Measurements from ENCODE around the gene MACROD2.

MACROD2 gene

GRCh38 chr20:14568701-14569100, 573.4 kb downstream of the MACROD2 start:
- TF ChIP-seq CTCF (IDR thresholded peaks at IDR 0.05; ENCODE audit: control extremely low read depth, extremely low read depth, low read depth, missing control alignments), result no peak
- POLR2A ChIA-PET, result no interaction called here
- DNase-seq (ENCODE audit: extremely low spot score), result no peak
- CTCF ChIA-PET, result interaction anchor here (1.8 kb wide), 1 partner anchor 10 kb away, joined by 5 read pairs; no protein-coding TSS in a partner anchor

DNA sequence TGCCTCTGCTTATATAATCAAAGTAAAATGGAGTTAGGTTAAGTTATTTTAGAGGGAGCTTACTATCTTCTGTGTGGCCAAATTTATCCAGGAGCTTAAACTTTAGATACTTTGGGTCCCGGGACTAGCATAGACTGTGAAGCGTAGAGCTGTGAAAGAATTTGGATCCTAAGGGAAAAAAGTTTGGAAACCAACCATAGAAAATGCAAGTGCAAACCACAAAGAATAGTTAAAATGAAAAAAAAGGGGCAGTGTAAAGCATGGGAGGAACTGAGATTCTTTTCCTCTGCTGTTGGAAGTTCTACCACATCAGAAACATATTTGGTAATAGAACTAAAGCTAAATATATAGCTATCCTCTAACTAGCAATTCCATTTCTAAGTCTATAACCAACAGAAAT, 574.3 kb downstream of the MACROD2 start:
- TF ChIP-seq CTCF (IDR thresholded peaks at IDR 0.05; ENCODE audit: control extremely low read depth, extremely low read depth, low read depth, missing control alignments), result no peak
- DNase-seq (ENCODE audit: extremely low spot score), result no peak
- CTCF ChIA-PET, result interaction anchor here (0.8 to 1.8 kb wide), 3 partner anchors 9 to 17 kb away, joined by 3 to 5 read pairs (median 4); no protein-coding TSS in a partner anchor
- POLR2A ChIA-PET, result no interaction called here

- no peak for TF ChIP-seq CTCF (IDR thresholded peaks at IDR 0.05; ENCODE audit: control extremely low read depth, extremely low read depth, low read depth, missing control alignments)
- POLR2A ChIA-PET, result no interaction called here
- CTCF ChIA-PET, result no interaction called here
- no peak for DNase-seq (ENCODE audit: extremely low spot score)
Observed at GRCh38 chr20:14570811-14571210, 575.5 kb downstream of the MACROD2 start.

DNA sequence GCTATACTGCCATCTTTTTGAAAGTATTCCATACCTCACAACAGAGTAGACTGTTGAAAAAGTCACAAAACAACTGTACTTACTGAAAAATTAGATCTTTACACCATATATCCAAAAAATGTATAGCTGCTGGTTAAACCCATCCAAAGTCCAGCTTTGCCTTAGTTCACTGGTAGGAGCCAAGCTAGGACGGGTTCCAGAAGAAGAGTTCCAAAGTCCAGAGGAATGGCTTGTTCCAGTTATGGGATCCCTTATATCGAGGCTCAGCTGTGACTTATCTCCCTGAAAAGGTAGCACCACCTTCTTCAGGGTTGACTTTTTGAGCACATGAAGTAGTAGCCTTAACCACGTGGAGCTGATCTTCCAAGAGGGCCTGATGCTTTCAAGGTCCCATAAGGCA, 578.4 kb downstream of the MACROD2 start:
- ChIA-PET CTCF (no interaction called here), POLR2A (no interaction called here)
- no peak for DNase-seq (ENCODE audit: extremely low spot score)
- no peak for TF ChIP-seq CTCF (IDR thresholded peaks at IDR 0.05; ENCODE audit: control extremely low read depth, extremely low read depth, low read depth, missing control alignments)

DNA sequence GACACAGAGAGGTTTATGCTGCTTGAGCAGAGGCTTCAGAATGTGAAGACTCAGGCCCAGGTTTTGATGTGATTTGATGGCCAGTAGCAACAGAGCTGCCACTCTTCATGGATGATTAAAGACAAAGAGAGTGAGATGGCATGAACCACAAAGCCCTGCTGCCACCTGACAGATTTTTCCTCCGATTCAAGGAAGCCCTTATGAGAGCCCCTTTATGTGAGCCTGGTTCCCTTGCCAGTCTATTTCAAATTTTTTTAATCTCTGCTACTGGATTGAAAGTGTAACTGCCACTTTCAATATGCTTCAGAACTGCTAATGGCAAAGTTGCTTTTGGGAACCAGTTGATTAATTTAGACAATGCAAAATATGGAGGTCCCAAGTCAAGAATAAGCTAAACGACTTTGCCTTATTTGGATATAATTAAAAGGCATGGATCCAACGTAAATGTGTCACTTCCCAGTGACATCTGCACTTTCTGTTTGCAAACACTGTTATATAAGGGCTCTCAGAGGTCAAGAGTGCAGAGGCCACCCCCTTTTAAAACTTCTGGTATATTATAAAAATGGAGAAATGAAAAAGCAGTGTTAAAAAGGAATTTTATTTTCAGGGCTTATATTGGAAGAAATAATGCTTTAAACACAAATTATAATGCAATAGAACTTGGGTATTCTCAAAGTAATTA, 581.0 kb downstream of the MACROD2 start:
- ChIA-PET CTCF (no interaction called here), POLR2A (no interaction called here)
- TF ChIP-seq CTCF (IDR thresholded peaks at IDR 0.05; ENCODE audit: control extremely low read depth, extremely low read depth, low read depth, missing control alignments), result no peak
- no peak for DNase-seq (ENCODE audit: extremely low spot score)

- CTCF ChIA-PET, result interaction anchor here (0.9 to 1.2 kb wide), 2 partner anchors 10 to 64 kb away, joined by 3 to 4 read pairs; no protein-coding TSS in a partner anchor
- no peak for TF ChIP-seq CTCF (IDR thresholded peaks at IDR 0.05; ENCODE audit: control extremely low read depth, extremely low read depth, low read depth, missing control alignments)
- POLR2A ChIA-PET, result no interaction called here
- DNase-seq (ENCODE audit: extremely low spot score), result no peak
Observed at GRCh38 chr20:14580418-14581074, 585.2 kb downstream of the MACROD2 start.
